HepG2 (cell line): ENCODE results near the gene VPS37D. TPM values are rescaled to one million over a fixed set of nuclear protein-coding genes. Genes with fewer than 3 reads are reported as not detected.
A peak's percentile ranks its signal among the peaks of the same experiment; 100 is the strongest.

Source experiments
- CBX1 ChIP-seq: IDR thresholded peaks from one replicate; pipeline ENCODE4 v1.6.1; 2016; ENCODE audit warnings: antibody characterized with exemption, low read depth
- GMEB2 ChIP-seq: IDR thresholded peaks from 2 replicates; pipeline ENCODE4 v1.6.1; 2016; ENCODE audit warnings: missing biosample characterization, missing genetic modification reagents, low read depth
- HNF1B ChIP-seq: sonication (generic); formaldehyde crosslinking; IDR thresholded peaks from 2 replicates; pipeline ENCODE4 v1.5.1; 2020; ENCODE audit warnings: mild to moderate bottlenecking, moderate library complexity, missing genetic modification reagents
- IKZF4 ChIP-seq: sonication (generic); formaldehyde crosslinking; IDR thresholded peaks from 2 replicates; pipeline ENCODE4 v1.5.1; 2020; ENCODE audit warnings: borderline replicate concordance, mild to moderate bottlenecking, low read depth, missing genetic modification reagents; ENCODE audit errors: not compliant biosample characterization
- KLF6 ChIP-seq: IDR thresholded peaks from 2 replicates; pipeline ENCODE4 v1.8.0; 2016; ENCODE audit warnings: missing biosample characterization, missing genetic modification reagents
- NFATC3 ChIP-seq: sonication (generic); formaldehyde crosslinking; IDR thresholded peaks from 2 replicates; pipeline ENCODE4 v1.5.1; 2020; ENCODE audit warnings: mild to moderate bottlenecking, missing genetic modification reagents
- NFRKB ChIP-seq: fragments of 450-650 bp; IDR thresholded peaks from 2 replicates; pipeline ENCODE4 v1.6.1; 2017
- NR2F6 ChIP-seq, 2 experiments: IDR thresholded peaks; 2 replicates each; pipeline ENCODE4 v1.6.1; 2016; ENCODE audit warnings: antibody characterized with exemption in 1 of 2, mild to moderate bottlenecking in 1 of 2
- RELA ChIP-seq: sonication (generic); formaldehyde crosslinking; IDR thresholded peaks from 2 replicates; pipeline ENCODE4 v1.4.0; 2020; ENCODE audit warnings: missing genetic modification reagents
- RXRA ChIP-seq: sonication (generic); formaldehyde crosslinking; IDR thresholded peaks from 2 replicates; pipeline ENCODE4 v1.5.1; 2020; ENCODE audit warnings: missing genetic modification reagents
- SALL2 ChIP-seq: sonication (generic); formaldehyde crosslinking; IDR thresholded peaks from 2 replicates; pipeline ENCODE4 v1.8.1; 2023; ENCODE audit warnings: mild to moderate bottlenecking, missing genetic modification reagents, inconsistent platforms
- TEAD3 ChIP-seq: optimal IDR thresholded peaks from 2 replicates; pipeline ENCODE3; 2016; ENCODE audit warnings: borderline replicate concordance
- THYN1 ChIP-seq: sonication (generic); formaldehyde crosslinking; IDR thresholded peaks from 2 replicates; pipeline ENCODE4 v1.8.1; 2023; ENCODE audit warnings: low read depth, mild to moderate bottlenecking, moderate library complexity, missing genetic modification reagents, borderline replicate concordance
- ZBTB8A ChIP-seq: sonication (generic); formaldehyde crosslinking; IDR thresholded peaks from 2 replicates; pipeline ENCODE4 v1.4.0; 2020; ENCODE audit warnings: mild to moderate bottlenecking, low read depth, missing genetic modification reagents, borderline replicate concordance
- ZFP41 ChIP-seq: sonication (generic); formaldehyde crosslinking; IDR thresholded peaks from 2 replicates; pipeline ENCODE4 v1.4.0; 2020; ENCODE audit warnings: mild to moderate bottlenecking, missing genetic modification reagents, borderline replicate concordance
- ZFP90 ChIP-seq: sonication (generic); formaldehyde crosslinking; IDR thresholded peaks from 2 replicates; pipeline ENCODE4 v1.8.0; 2022; ENCODE audit warnings: missing genetic modification reagents, mild to moderate bottlenecking, inconsistent platforms, borderline replicate concordance
- ZNF20 ChIP-seq: sonication (generic); formaldehyde crosslinking; IDR thresholded peaks from 2 replicates; pipeline ENCODE4 v1.4.0; 2020; ENCODE audit warnings: mild to moderate bottlenecking, moderate library complexity, missing genetic modification reagents
- ZNF225 ChIP-seq: sonication (generic); formaldehyde crosslinking; IDR thresholded peaks from 2 replicates; pipeline ENCODE4 v1.4.0; 2020; ENCODE audit warnings: mild to moderate bottlenecking, missing genetic modification reagents
- ZNF510 ChIP-seq: sonication (generic); formaldehyde crosslinking; IDR thresholded peaks from 2 replicates; pipeline ENCODE4 v1.4.0; 2020; ENCODE audit warnings: low read depth, mild to moderate bottlenecking, missing genetic modification reagents
- ZNF687 ChIP-seq: sonication (generic); formaldehyde crosslinking; IDR thresholded peaks from 2 replicates; pipeline ENCODE4 v1.5.1; 2020; ENCODE audit warnings: mild to moderate bottlenecking, missing genetic modification reagents, moderate library complexity
- ZNF749 ChIP-seq: sonication (generic); formaldehyde crosslinking; IDR thresholded peaks from 2 replicates; pipeline ENCODE4 v1.8.0; 2022; ENCODE audit warnings: mild to moderate bottlenecking, missing genetic modification reagents, moderate library complexity, borderline replicate concordance
- ZNF850 ChIP-seq: sonication (generic); formaldehyde crosslinking; conservative IDR thresholded peaks from 2 replicates; pipeline ENCODE4 v1.9.0; 2021; ENCODE audit warnings: mild to moderate bottlenecking, missing genetic modification reagents
- ZNF883 ChIP-seq: sonication (generic); formaldehyde crosslinking; IDR thresholded peaks from 2 replicates; pipeline ENCODE4 v1.5.1; 2020; ENCODE audit warnings: mild to moderate bottlenecking, missing genetic modification reagents; ENCODE audit errors: not compliant biosample characterization
- polyA plus RNA-seq, 8 experiments: library from polyadenylated mRNA; depleted of rRNA in 3 of 8; stranded (reverse) in 7 of 8; unstranded in 1 of 8; fragments of >200 nt; fragmentation: Illumina TruSeq in 4 of 8; extraction: Trizol in 4 of 8; gene quantifications; 2 replicates each; pipeline versions ENCODE4 v1.2.1 to v1.2.3, GENCODE V29; 2011 to 2016; ENCODE audit warnings: low read depth in 4 of 8, missing spikeins in 1 of 8, mixed read lengths in 1 of 8; ENCODE audit not compliant: insufficient read depth in 1 of 8
- total RNA-seq, 5 experiments: library from RNA; depleted of rRNA; stranded (reverse); fragments of >200 nt; fragmentation: Illumina TruSeq; extraction: Trizol; gene quantifications; 2 replicates each; pipeline ENCODE4 v1.2.3, GENCODE V29; 2016; ENCODE audit warnings: low read depth in 1 of 5

The VPS37D gene
- total and polyA plus RNA-seq, 2 of the 13 experiments (the other 11 are each of a cell fraction or from before 2014, with no cell fraction given), result 3.8 to 6.3 TPM

GRCh38 chr7:73667344-73668102, at the start of gene VPS37D (continued):
- TF ChIP-seq ZNF749 (CRISPR knock-in tag) (no peak), RXRA (peak; percentile 23; the same call in 1 of the 2 replicates), ZFP90 (CRISPR knock-in tag) (no peak), NR2F6 (IDR thresholded peaks at IDR 0.05) (no peak), NR2F6 (CRISPR knock-in tag; IDR thresholded peaks at IDR 0.05) (no peak), ZNF510 (CRISPR knock-in tag) (no peak), ZNF225 (CRISPR knock-in tag) (no peak), TEAD3 (CRISPR knock-in tag) (peak; percentile 61), CBX1 (peak; percentile 19), ZNF883 (CRISPR knock-in tag) (no peak), THYN1 (CRISPR knock-in tag) (no peak), NFATC3 (CRISPR knock-in tag) (no peak), SALL2 (CRISPR knock-in tag) (0 out of 2 replicates have a peak, but pooled peaks have one; percentile 59), ZNF687 (CRISPR knock-in tag) (peak; percentile 71), ZNF850 (no peak), RELA (CRISPR knock-in tag) (no peak), KLF6 (CRISPR knock-in tag) (0 out of 2 replicates have a peak, but pooled peaks have one; percentile 38), HNF1B (CRISPR knock-in tag) (peak; percentile 59; the same call in 1 of the 2 replicates), ZNF20 (CRISPR knock-in tag) (no peak), IKZF4 (CRISPR knock-in tag) (no peak), ZFP41 (CRISPR knock-in tag) (no peak), NFRKB (no peak), GMEB2 (CRISPR knock-in tag) (no peak), ZBTB8A (no peak)
